ENCODE data around the gene VSNL1. TPM values are rescaled to one million over a fixed set of nuclear protein-coding genes. Genes with fewer than 3 reads are reported as not detected.

Gene VSNL1
- total RNA-seq, 2 donors from 2014 or later: not detected

GRCh38 chr2:17610521-17610920, 70.0 kb downstream of the VSNL1 start:
- Histone ChIP-seq H3K27me3 (replicated peaks; ENCODE audit: insufficient read depth) (no peaks in the 10 kb centered on the region), H3K27ac (no peak overlapping the region), H3K4me3 (no peak overlapping the region), H3K9me3 (no peaks in the 10 kb centered on the region), H3K4me1 (ENCODE audit: control insufficient read depth in 1 of 2, low read depth in 2 of 2) (peaks cover 0 to 14% of the 10 kb centered on the region in 2 donors), H3K36me3 (no peaks in the 10 kb centered on the region)
- no peak for ATAC-seq (ENCODE audit: insufficient number of reproducible peaks, low FRiP score, low read depth)
- TF ChIP-seq CTCF (IDR thresholded peaks at IDR 0.05): no peak
- no peak for DNase-seq (ENCODE audit: low spot score)

DNA sequence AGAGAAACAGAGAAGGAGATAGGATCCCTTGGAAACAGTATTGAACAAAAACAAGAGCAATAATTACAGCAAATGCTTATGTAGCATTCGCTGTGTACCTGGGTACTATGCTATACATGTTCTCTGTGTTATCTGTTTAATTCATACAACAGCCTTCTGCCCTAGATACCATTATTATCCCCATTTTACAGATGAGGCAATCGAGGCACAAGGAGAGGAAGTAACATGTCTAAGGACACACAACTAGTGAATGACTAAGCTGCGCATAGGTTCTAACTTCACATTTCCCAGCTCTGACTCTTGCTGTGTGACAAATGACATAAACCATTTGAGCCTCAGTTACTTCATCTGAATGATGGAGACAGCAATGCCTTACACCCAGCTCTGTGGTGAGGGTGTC, 70.5 kb downstream of the VSNL1 start:
- Histone ChIP-seq H3K27me3 (replicated peaks; ENCODE audit: insufficient read depth) (no peaks in the 10 kb centered on the region), H3K9me3 (no peaks in the 10 kb centered on the region), H3K4me3 (no peak overlapping the region), H3K27ac (no peak overlapping the region), H3K4me1 (ENCODE audit: control insufficient read depth in 1 of 2, low read depth in 2 of 2) (peaks cover 0 to 14% of the 10 kb centered on the region in 2 donors), H3K36me3 (no peaks in the 10 kb centered on the region)
- ATAC-seq (ENCODE audit: insufficient number of reproducible peaks, low FRiP score, low read depth): no peak
- TF ChIP-seq CTCF (IDR thresholded peaks at IDR 0.05): no peak
- DNase-seq (ENCODE audit: low spot score): no peak

GRCh38 chr2:17614174-17614930, 73.9 kb downstream of the VSNL1 start:
- no peak overlapping the region for H3K27ac ChIP-seq
- TF ChIP-seq CTCF (IDR thresholded peaks at IDR 0.05): no peak
- ATAC-seq (ENCODE audit: insufficient number of reproducible peaks, low FRiP score, low read depth) (no peak), DNase-seq (ENCODE audit: low spot score) (no peak)
- H3K27me3 ChIP-seq (replicated peaks; ENCODE audit: insufficient read depth): no peaks in the 10 kb centered on the region
- H3K9me3 ChIP-seq: no peaks in the 10 kb centered on the region
- H3K36me3 ChIP-seq: no peaks in the 10 kb centered on the region
- H3K4me1 ChIP-seq (ENCODE audit: control insufficient read depth in 1 of 2, low read depth in 2 of 2): peaks cover 0 to 14% of the 10 kb centered on the region in 2 donors
- H3K4me3 ChIP-seq: no peak overlapping the region

GRCh38 chr2:17615147-17615546, 74.7 kb downstream of the VSNL1 start:
- DNase-seq (ENCODE audit: low spot score) (no peak), ATAC-seq (ENCODE audit: insufficient number of reproducible peaks, low FRiP score, low read depth) (no peak)
- H3K9me3 ChIP-seq: no peaks in the 10 kb centered on the region
- H3K27me3 ChIP-seq (replicated peaks; ENCODE audit: insufficient read depth): no peaks in the 10 kb centered on the region
- H3K4me3 ChIP-seq: no peak overlapping the region
- TF ChIP-seq CTCF (IDR thresholded peaks at IDR 0.05): no peak
- no peaks in the 10 kb centered on the region for H3K36me3 ChIP-seq
- H3K27ac ChIP-seq: no peak overlapping the region
- H3K4me1 ChIP-seq (ENCODE audit: control insufficient read depth in 1 of 2, low read depth in 2 of 2): peaks cover 0 to 10% of the 10 kb centered on the region in 2 donors

DNA sequence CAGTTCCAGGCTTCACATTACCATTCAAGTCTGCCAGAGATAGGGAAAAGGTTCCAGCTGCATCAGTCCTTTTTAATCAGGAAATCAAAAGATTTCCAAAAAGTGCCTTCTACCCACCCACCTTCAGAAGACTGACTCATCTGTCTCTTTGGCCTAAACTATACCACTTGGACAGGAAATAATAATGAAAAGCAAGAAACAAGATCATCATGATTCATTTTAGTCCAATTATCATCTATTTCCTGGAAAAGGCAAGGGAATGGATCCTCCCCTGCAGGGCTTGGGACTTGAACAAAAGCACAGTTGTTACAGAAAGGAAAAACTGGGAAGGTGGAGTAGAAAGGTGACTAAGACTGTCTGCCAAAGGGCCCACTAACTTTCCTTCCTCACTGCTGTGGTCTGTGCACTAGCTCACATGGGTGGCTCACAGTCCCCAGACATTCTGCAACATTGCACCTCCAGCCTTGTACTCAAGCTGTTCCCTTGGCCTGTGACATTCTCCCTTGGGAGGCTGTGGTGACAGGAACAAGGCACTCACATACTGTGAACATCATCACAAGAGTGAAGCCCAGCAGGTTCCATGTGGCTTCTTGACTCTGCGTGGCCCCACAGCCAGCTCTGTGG, 75.3 kb downstream of the VSNL1 start:
- peaks cover 0 to 3% of the 10 kb centered on the region in 2 donors for H3K4me1 ChIP-seq (ENCODE audit: control insufficient read depth in 1 of 2, low read depth in 2 of 2)
- no peak overlapping the region for H3K27ac ChIP-seq
- H3K9me3 ChIP-seq: no peaks in the 10 kb centered on the region
- H3K36me3 ChIP-seq: no peaks in the 10 kb centered on the region
- H3K27me3 ChIP-seq (replicated peaks; ENCODE audit: insufficient read depth): no peaks in the 10 kb centered on the region
- ATAC-seq (ENCODE audit: insufficient number of reproducible peaks, low FRiP score, low read depth) (no peak), DNase-seq (ENCODE audit: low spot score) (no peak)
- no peak for TF ChIP-seq CTCF (IDR thresholded peaks at IDR 0.05)
- no peak overlapping the region for H3K4me3 ChIP-seq

Measured in thoracic aorta (tissue), 2 donors.